Measurements from ENCODE around the gene TPD52L1. TPM values are rescaled to one million over a fixed set of nuclear protein-coding genes. Genes with fewer than 3 reads are reported as not detected.

TPD52L1 gene
- total and polyA plus RNA-seq, 2 donors (not counting 3 experiments of a cell fraction or from before 2014, with no cell fraction given): 0.29 to 0.37 TPM

DNA sequence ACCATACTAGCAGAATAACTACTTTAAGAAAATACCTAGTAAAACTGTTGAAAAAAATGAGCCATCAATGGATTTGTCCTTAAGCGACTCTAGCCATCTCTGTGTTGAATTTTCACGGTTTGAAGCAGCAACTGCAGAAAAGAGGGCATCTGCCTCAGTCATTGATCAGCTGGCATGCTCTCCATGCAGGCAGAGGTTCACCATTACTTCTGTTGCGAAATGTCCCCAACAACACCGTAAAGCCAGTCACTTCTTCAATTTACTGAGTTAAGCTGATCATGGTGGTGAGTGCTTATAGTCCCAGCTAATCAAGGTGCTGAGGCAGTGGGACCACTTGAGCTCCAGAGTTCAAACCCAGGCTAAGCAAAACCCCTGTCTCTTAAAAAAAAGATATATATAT is 11.1 kb downstream of the TPD52L1 start:
- Histone ChIP-seq H3K4me2 (ENCODE audit: insufficient read depth, low read length) (no peak overlapping the region), H3K9me1 (replicated peaks; ENCODE audit: control insufficient read depth, extremely low read depth, insufficient read depth, low read length) (no peaks in the 10 kb centered on the region), H3K4me3 (replicated peaks in 1 of 3; ENCODE audit: insufficient read depth in 1 of 3, low read depth in 1 of 3, low read length in 3 of 3) (no peak overlapping the region), H3K9me3 (replicated peaks; ENCODE audit: control insufficient read depth, insufficient read depth, low read length) (no peaks in the 10 kb centered on the region), H3K4me1 (ENCODE audit: control insufficient read depth, extremely low read depth, insufficient read depth, low read length) (no peaks in the 10 kb centered on the region), H3K79me2 (ENCODE audit: control insufficient read depth, insufficient read depth, low read length) (no peaks in the 10 kb centered on the region), H3K27me3 (ENCODE audit: control insufficient read depth in 2 of 2, insufficient read depth in 2 of 2, low read length in 2 of 2) (peaks cover 0 to 1% of the 10 kb centered on the region in 2 experiments), H3K9ac (replicated peaks; ENCODE audit: extremely low read depth, insufficient read depth, low read length) (no peak overlapping the region), H4K20me1 (replicated peaks; ENCODE audit: control insufficient read depth, extremely low read depth, insufficient read depth, low read length) (no peaks in the 10 kb centered on the region), H3K36me3 (ENCODE audit: control insufficient read depth in 2 of 2, extremely low read depth in 1 of 2, insufficient read depth in 2 of 2, low read length in 2 of 2) (no peaks in the 10 kb centered on the region), H2AFZ (ENCODE audit: low read depth, low read length) (no peak overlapping the region), H3K27ac (ENCODE audit: insufficient read depth, low read depth, low read length) (no peak overlapping the region)
- BruUV-seq (replicated peaks): no TSS peak
- POLR2A ChIA-PET: no interaction called here
- CTCF ChIA-PET: interaction anchor here (1.8 to 2.7 kb wide), 2 partner anchors 11 to 27 kb away, joined by 7 to 13 read pairs; partner anchors contain the start of gene TPD52L1
- TF ChIP-seq GATA2 (IDR thresholded peaks at IDR 0.05; ENCODE audit: insufficient read depth, insufficient read length, low read depth, low read length): no peak
- TF ChIP-seq JUN (IDR thresholded peaks at IDR 0.05; ENCODE audit: borderline replicate concordance, insufficient read depth, insufficient read length, low read depth): no peak
- no peak for TF ChIP-seq POLR2AphosphoS5 (IDR thresholded peaks at IDR 0.05; ENCODE audit: insufficient read depth, low read depth, low read length)
- TF ChIP-seq MYC (IDR thresholded peaks at IDR 0.05; ENCODE audit: low read depth, low read length): no peak
- no peak for TF ChIP-seq EZH2 (IDR thresholded peaks at IDR 0.05; ENCODE audit: borderline replicate concordance, low read depth, low read length, severe bottlenecking)
- no peak for TF ChIP-seq FOS (IDR thresholded peaks at IDR 0.05; ENCODE audit: borderline replicate concordance, insufficient read depth, low read length)
- TF ChIP-seq POLR2A (IDR thresholded peaks at IDR 0.05; ENCODE audit: low read depth, low read length): no peak
- TF ChIP-seq, protein P1, sequence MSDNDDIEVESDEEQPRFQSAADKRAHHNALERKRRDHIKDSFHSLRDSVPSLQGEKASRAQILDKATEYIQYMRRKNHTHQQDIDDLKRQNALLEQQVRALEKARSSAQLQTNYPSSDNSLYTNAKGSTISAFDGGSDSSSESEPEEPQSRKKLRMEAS (IDR thresholded peaks at IDR 0.05; ENCODE audit: insufficient read depth, insufficient read length): no peak
- TF ChIP-seq, protein P2, sequence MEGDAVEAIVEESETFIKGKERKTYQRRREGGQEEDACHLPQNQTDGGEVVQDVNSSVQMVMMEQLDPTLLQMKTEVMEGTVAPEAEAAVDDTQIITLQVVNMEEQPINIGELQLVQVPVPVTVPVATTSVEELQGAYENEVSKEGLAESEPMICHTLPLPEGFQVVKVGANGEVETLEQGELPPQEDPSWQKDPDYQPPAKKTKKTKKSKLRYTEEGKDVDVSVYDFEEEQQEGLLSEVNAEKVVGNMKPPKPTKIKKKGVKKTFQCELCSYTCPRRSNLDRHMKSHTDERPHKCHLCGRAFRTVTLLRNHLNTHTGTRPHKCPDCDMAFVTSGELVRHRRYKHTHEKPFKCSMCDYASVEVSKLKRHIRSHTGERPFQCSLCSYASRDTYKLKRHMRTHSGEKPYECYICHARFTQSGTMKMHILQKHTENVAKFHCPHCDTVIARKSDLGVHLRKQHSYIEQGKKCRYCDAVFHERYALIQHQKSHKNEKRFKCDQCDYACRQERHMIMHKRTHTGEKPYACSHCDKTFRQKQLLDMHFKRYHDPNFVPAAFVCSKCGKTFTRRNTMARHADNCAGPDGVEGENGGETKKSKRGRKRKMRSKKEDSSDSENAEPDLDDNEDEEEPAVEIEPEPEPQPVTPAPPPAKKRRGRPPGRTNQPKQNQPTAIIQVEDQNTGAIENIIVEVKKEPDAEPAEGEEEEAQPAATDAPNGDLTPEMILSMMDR (IDR thresholded peaks at IDR 0.05; ENCODE audit: extremely low read depth in 1 of 2, insufficient read depth in 1 of 2, low read depth in 1 of 2, low read length in 2 of 2): no peak
- dilution Hi-C loops (cut with MboI; ENCODE audit: extremely low pct_ligation_motif_present, low sequenced_read_pairs): no loop called here
- no peak for FAIRE-seq
- intact Hi-C loops (cut with micrococcal nuclease): no loop called here
- DNase-seq (ENCODE audit: low read depth, low spot score): no peak

All from endothelial cell of umbilical vein (primary cell).